DOHH2 (cell line): Measurements from ENCODE around the gene FAM234B.

Experiments
- H3F3A ChIP-seq: fragments of 200-600 bp; sonication (generic), shearing (Covaris generic); 2 replicates; pipeline ENCODE4 v1.6.0; 2016; ENCODE audit warnings: antibody characterized with exemption, mild to moderate bottlenecking; ENCODE audit not compliant: control insufficient read depth, insufficient read depth
- H3K27ac ChIP-seq: fragments of 200-600 bp; sonication (generic); 2 replicates; pipeline ENCODE4 v1.5.1; 2014; ENCODE audit warnings: low read depth, mild to moderate bottlenecking, low read length, moderate library complexity
- H3K27me3 ChIP-seq: fragments of 200-600 bp; sonication (generic); 2 replicates; pipeline ENCODE4 v1.6.1; 2014; ENCODE audit warnings: mild to moderate bottlenecking, low read length, mixed read lengths; ENCODE audit not compliant: control insufficient read depth
- H3K36me3 ChIP-seq: fragments of 200-600 bp; sonication (generic); 2 replicates; pipeline ENCODE4 v1.6.1; 2014; ENCODE audit warnings: mild to moderate bottlenecking, low read length, moderate library complexity, mixed read lengths; ENCODE audit not compliant: control insufficient read depth
- H3K4me1 ChIP-seq: fragments of 200-600 bp; sonication (generic); 2 replicates; pipeline ENCODE4 v1.6.1; 2014; ENCODE audit warnings: mild to moderate bottlenecking, low read length, mixed read lengths; ENCODE audit not compliant: control insufficient read depth
- H3K4me2 ChIP-seq: fragments of 200-600 bp; sonication (generic); 2 replicates; pipeline ENCODE4 v1.6.0; 2014; ENCODE audit warnings: mild to moderate bottlenecking, low read length, moderate library complexity
- H3K4me3 ChIP-seq: fragments of 200-600 bp; sonication (generic); 2 replicates; pipeline ENCODE4 v1.5.1; 2014; ENCODE audit warnings: mild to moderate bottlenecking, low read length, mixed read lengths
- H3K79me2 ChIP-seq: fragments of 200-600 bp; sonication (generic); 2 replicates; pipeline ENCODE4 v1.6.1; 2014; ENCODE audit warnings: mild to moderate bottlenecking, low read length, mixed read lengths; ENCODE audit not compliant: control insufficient read depth
- H3K9me2 ChIP-seq: fragments of 200-600 bp; sonication (generic); replicated peaks from 2 replicates; pipeline ENCODE4 v1.6.1; 2014; ENCODE audit warnings: mild to moderate bottlenecking, low read length, mixed read lengths; ENCODE audit not compliant: control insufficient read depth
- H3K9me3 ChIP-seq: fragments of 200-600 bp; sonication (generic); 2 replicates; pipeline ENCODE4 v1.6.1; 2014; ENCODE audit warnings: antibody characterized with exemption, low read length, mixed read lengths; ENCODE audit not compliant: control insufficient read depth, insufficient read depth
- H4K20me1 ChIP-seq: fragments of 200-600 bp; sonication (generic); 2 replicates; pipeline ENCODE4 v1.6.0; 2014; ENCODE audit warnings: low read depth, mild to moderate bottlenecking, antibody characterized with exemption, low read length, moderate library complexity; ENCODE audit not compliant: control insufficient read depth, insufficient read depth
- CTCF ChIP-seq: fragments of 200-600 bp; sonication (generic); IDR thresholded peaks from one replicate; pipeline ENCODE4 v1.5.1; 2014; ENCODE audit warnings: antibody characterized with exemption, mild to moderate bottlenecking, low read depth, low read length; ENCODE audit not compliant: poor library complexity, severe bottlenecking
- EZH2phosphoT487 ChIP-seq: fragments of 200-600 bp; sonication (generic); IDR thresholded peaks from 2 replicates; pipeline ENCODE4 v1.6.1; 2017; ENCODE audit warnings: borderline replicate concordance, mild to moderate bottlenecking, antibody characterized with exemption, low read length, moderate library complexity, mixed read lengths

FAM234B gene

DNA sequence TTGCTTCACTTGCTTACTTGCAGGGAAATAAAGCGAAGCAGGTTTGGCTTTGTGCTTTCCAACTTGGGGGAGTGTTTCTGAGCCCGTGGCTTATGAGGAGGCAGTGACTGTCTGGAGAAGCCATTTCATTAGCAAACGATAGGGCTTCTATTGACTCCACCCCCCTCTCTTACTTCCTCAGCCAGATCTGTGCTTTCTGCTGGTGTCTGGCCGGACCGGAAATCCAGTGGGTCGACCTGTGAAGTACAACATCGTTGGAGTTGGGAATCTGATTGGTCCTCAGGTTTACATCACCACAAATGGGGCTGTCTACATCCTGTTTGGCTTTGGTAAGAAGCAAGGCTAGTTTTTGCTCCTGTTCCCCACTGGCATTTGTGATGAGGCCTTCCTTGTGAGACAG lies 22.3 kb downstream of the FAM234B start:
- Histone ChIP-seq H3K4me2 (no peak overlapping the region), H3K4me3 (no peak overlapping the region), H3K4me1 (no peaks in the 10 kb centered on the region), H3K9me2 (no peaks in the 10 kb centered on the region), H3K27me3 (no peaks in the 10 kb centered on the region), H3K79me2 (no peaks in the 10 kb centered on the region), H4K20me1 (no peaks in the 10 kb centered on the region), H3K27ac (no peak overlapping the region), H3F3A (no peaks in the 10 kb centered on the region), H3K36me3 (no peaks in the 10 kb centered on the region), H3K9me3 (no peaks in the 10 kb centered on the region)
- TF ChIP-seq EZH2phosphoT487 (no peak), CTCF (no peak)

- Histone ChIP-seq H4K20me1 (no peaks in the 10 kb centered on the region), H3K9me3 (no peaks in the 10 kb centered on the region), H3K27ac (no peak overlapping the region), H3K79me2 (no peaks in the 10 kb centered on the region), H3K4me2 (no peak overlapping the region), H3K4me1 (no peaks in the 10 kb centered on the region), H3K27me3 (no peaks in the 10 kb centered on the region), H3F3A (no peaks in the 10 kb centered on the region), H3K9me2 (no peaks in the 10 kb centered on the region), H3K36me3 (no peaks in the 10 kb centered on the region), H3K4me3 (no peak overlapping the region)
- TF ChIP-seq CTCF (no peak), EZH2phosphoT487 (no peak)
Measured at GRCh38 chr12:13067322-13067721, 23.1 kb downstream of the FAM234B start.

DNA sequence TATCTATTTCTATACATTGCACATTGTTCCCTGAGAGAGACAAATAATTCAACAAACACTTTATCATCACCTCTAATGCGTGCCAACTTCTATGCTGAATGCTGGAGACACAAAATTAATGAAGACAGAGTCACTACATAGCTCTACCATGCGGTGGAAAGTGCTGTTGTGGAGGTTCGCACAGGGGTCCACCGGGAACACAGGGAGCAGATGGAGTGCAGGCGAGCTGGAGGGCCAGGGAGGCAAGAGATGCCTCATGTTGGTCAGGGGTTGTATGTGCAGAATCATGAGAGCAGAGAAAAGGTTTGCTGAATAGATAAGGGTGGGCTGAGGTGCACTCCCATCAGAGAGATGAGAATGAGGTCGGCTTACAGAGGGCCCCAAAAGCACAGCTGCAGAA lies 25.2 kb downstream of the FAM234B start:
- Histone ChIP-seq H3F3A (no peaks in the 10 kb centered on the region), H3K36me3 (no peaks in the 10 kb centered on the region), H3K4me1 (no peaks in the 10 kb centered on the region), H3K9me3 (no peaks in the 10 kb centered on the region), H3K79me2 (no peaks in the 10 kb centered on the region), H3K27ac (no peak overlapping the region), H4K20me1 (no peaks in the 10 kb centered on the region), H3K9me2 (no peaks in the 10 kb centered on the region), H3K4me3 (no peak overlapping the region), H3K4me2 (no peak overlapping the region), H3K27me3 (no peaks in the 10 kb centered on the region)
- no peak for TF ChIP-seq EZH2phosphoT487
- TF ChIP-seq CTCF, result no peak
